ENCODE measurements around the gene KCNJ12. TPM values are rescaled to one million over a fixed set of nuclear protein-coding genes. Genes with fewer than 3 reads are reported as not detected.

Gene KCNJ12
- total RNA-seq, 1 donor from 2014 or later, result 2.2 TPM

DNA sequence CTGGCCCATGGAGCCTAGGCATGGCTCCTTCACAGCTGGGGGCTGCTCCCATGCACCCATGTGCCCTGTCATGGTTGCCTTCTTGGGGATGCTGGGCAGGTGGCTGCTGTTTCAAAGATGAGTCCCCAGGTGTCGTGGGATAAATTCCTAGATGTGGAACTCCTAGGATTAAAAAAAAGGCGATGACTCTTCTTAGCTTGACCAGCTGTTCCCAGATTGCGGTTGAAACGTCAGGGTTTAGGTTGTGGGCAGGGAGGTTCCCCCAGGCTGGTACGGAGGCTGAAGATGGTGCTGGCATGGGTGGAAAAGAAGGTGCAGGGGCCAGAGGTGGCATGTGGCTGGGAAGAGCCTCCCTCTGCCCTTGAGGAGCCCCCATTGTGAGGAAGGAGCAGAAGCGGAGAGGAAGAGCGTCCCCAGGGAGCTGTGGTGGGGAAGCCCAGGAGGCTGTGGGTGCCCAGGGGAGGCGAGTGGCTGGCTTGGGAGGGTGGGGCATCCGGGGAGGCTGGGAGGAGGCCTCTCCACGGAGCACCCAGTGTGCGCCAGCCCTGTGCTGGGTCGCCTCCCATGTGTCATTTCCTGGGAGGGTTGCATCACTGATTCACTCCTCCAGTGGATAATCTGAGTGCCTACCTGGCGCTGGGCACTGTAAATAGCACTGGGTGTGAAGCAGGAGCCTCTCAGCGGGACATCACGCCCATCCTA is 7.5 kb upstream of the KCNJ12 start:
- H3K4me1 ChIP-seq, result no peaks in the 10 kb centered on the region
- no peak overlapping the region for H3K4me3 ChIP-seq
- H3K36me3 ChIP-seq, result no peaks in the 10 kb centered on the region
- no peaks in the 10 kb centered on the region for H3K27me3 ChIP-seq
- intact Hi-C loops (cut with DNase I), result no loop called here
- H3K9me3 ChIP-seq, result no peaks in the 10 kb centered on the region
- H3K27ac ChIP-seq, result no peak overlapping the region
- TF ChIP-seq, protein P1, sequence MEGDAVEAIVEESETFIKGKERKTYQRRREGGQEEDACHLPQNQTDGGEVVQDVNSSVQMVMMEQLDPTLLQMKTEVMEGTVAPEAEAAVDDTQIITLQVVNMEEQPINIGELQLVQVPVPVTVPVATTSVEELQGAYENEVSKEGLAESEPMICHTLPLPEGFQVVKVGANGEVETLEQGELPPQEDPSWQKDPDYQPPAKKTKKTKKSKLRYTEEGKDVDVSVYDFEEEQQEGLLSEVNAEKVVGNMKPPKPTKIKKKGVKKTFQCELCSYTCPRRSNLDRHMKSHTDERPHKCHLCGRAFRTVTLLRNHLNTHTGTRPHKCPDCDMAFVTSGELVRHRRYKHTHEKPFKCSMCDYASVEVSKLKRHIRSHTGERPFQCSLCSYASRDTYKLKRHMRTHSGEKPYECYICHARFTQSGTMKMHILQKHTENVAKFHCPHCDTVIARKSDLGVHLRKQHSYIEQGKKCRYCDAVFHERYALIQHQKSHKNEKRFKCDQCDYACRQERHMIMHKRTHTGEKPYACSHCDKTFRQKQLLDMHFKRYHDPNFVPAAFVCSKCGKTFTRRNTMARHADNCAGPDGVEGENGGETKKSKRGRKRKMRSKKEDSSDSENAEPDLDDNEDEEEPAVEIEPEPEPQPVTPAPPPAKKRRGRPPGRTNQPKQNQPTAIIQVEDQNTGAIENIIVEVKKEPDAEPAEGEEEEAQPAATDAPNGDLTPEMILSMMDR (IDR thresholded peaks at IDR 0.05), result no peak
- TF ChIP-seq POLR2A (IDR thresholded peaks at IDR 0.05) (no peak), POLR2AphosphoS5 (IDR thresholded peaks at IDR 0.05; ENCODE audit: insufficient read depth in 1 of 2, low read depth in 1 of 2) (no peak)
- no peak for DNase-seq (ENCODE audit: extremely low spot score in 2 of 2)

DNA sequence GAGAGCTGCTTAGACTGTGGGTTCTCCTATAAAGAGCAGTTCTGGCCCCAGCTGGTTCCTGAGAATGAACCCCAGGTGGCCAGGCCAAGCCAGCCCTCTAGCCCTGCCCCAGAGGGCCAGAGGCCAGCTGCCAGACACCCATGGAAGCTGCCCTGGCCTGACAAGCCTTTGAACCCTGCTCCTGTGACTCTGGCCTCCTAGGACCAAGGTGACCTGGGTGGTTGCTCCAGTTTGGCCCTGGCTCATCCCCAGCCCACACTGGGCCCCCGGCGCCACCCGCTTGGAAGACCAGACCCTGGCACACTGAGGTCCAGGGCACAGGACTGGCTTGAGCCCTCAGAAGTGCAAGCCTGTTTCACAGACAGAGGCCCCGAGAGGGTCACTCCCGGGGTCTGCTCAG is 6.8 kb upstream of the KCNJ12 start:
- Histone ChIP-seq H3K27ac (no peak overlapping the region), H3K4me3 (no peak overlapping the region), H3K9me3 (no peaks in the 10 kb centered on the region), H3K36me3 (no peaks in the 10 kb centered on the region), H3K4me1 (no peaks in the 10 kb centered on the region), H3K27me3 (no peaks in the 10 kb centered on the region)
- TF ChIP-seq, protein P1 (IDR thresholded peaks at IDR 0.05), result no peak
- TF ChIP-seq POLR2AphosphoS5 (IDR thresholded peaks at IDR 0.05; ENCODE audit: insufficient read depth in 1 of 2, low read depth in 1 of 2) (no peak), POLR2A (IDR thresholded peaks at IDR 0.05) (no peak)
- no peak for DNase-seq (ENCODE audit: extremely low spot score in 2 of 2)
- intact Hi-C loops (cut with DNase I), result no loop called here

DNA sequence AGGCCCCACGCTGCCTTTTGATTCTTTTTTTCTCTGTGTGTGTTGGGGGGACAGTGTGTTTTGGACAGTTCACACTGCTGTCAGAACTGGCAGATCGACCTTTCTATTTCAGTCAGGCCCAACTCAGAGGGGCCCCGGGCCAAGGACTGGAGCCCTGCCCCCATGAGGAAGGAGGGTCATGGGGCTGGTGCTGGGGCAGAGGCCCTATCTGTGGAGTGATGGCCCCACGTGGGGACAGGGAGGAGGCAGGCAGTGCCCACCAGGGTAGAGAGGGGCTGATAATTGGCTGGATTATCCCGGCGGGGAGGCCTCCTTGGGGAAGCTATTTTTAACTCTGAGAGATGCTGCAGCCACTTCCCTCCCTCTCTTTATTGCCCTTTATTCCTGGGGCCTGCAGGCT is 5.7 kb upstream of the KCNJ12 start:
- Histone ChIP-seq H3K27me3 (no peaks in the 10 kb centered on the region), H3K27ac (no peak overlapping the region), H3K4me1 (no peaks in the 10 kb centered on the region), H3K9me3 (no peaks in the 10 kb centered on the region), H3K4me3 (no peak overlapping the region), H3K36me3 (no peaks in the 10 kb centered on the region)
- intact Hi-C loops (cut with DNase I), result no loop called here
- no peak for DNase-seq (ENCODE audit: extremely low spot score in 2 of 2)
- TF ChIP-seq, protein P1 (IDR thresholded peaks at IDR 0.05), result no peak
- TF ChIP-seq POLR2AphosphoS5 (IDR thresholded peaks at IDR 0.05; ENCODE audit: insufficient read depth in 1 of 2, low read depth in 1 of 2) (no peak), POLR2A (IDR thresholded peaks at IDR 0.05) (no peak)

DNA sequence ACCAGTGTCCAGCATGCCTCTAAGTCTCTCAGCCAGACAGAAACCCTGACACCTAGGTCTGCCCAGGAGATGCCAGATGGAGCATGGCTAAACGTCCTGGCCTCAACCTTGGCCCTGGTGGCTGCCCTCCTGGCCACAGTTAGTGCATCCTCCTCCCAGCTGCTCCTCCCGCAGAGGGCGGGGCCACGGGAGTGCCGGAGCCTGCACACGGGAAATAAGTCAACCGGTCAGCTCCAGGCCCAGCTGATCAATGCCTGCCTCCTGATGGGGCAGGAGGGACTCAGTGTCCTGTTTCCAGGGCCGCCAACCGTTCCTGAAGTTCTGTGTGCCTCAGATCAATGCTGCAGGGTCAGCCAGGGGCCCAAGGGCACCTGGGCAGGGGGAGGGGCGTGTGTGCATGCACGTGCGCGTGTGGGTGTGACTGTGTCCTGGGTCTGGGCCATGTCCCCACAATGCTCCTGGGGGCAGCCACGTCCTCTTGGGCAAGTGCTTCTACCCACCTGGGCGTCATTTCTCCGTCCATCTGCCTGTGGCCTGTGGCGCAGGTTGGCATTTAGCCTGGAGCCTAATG is 4.6 kb upstream of the KCNJ12 start:
- DNase-seq (ENCODE audit: extremely low spot score in 2 of 2), result no peak
- no peaks in the 10 kb centered on the region for H3K4me1 ChIP-seq
- intact Hi-C loops (cut with DNase I), result no loop called here
- no peak overlapping the region for H3K27ac ChIP-seq
- no peaks in the 10 kb centered on the region for H3K9me3 ChIP-seq
- no peak for TF ChIP-seq POLR2A (IDR thresholded peaks at IDR 0.05)
- TF ChIP-seq, protein P1 (IDR thresholded peaks at IDR 0.05), result no peak
- TF ChIP-seq POLR2AphosphoS5 (IDR thresholded peaks at IDR 0.05; ENCODE audit: insufficient read depth in 1 of 2, low read depth in 1 of 2), result no peak
- H3K27me3 ChIP-seq, result no peaks in the 10 kb centered on the region
- H3K4me3 ChIP-seq, result no peak overlapping the region
- no peaks in the 10 kb centered on the region for H3K36me3 ChIP-seq

DNA sequence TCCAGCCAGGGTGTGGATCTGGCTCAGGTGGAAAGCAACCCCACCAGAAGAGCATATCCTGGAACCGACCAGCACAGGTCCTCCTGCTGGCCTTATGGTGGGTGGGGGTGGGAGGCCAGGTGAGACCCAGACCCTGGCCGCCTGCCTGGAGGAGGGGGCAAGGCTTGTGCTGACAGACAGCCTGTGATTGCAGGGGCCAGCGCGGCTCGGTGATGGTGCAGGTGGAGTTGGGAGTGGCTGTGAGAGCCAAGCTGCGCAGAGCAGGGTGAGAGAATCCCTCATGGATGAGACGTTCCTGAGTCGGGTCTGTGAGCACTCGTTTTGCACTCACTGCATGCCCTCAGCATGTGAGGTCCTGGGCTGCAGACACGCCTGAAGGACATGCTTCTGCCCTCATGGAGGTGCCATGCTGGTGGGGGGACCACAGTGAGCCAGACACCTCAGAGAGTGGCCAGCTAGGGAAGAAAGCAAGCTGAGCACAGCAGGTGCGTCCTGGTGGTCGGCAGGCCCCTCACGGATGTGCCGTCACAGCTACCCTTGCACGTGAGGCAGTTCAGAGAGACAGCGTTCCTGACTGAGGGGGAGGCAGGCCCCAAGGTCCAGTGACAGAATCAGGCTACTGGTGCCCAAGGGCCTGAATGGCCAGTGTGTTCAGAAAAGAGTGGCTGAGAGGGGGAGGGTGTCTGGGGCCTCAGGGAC is 3.8 kb upstream of the KCNJ12 start:
- H3K9me3 ChIP-seq, result no peaks in the 10 kb centered on the region

More for the DNA sequence above, 3.8 kb upstream of the KCNJ12 start:
- H3K4me1 ChIP-seq, result peaks cover 6% of the 10 kb centered on the region
- TF ChIP-seq POLR2A (IDR thresholded peaks at IDR 0.05) (no peak), POLR2AphosphoS5 (IDR thresholded peaks at IDR 0.05; ENCODE audit: insufficient read depth in 1 of 2, low read depth in 1 of 2) (no peak)
- TF ChIP-seq, protein P1 (IDR thresholded peaks at IDR 0.05), result no peak
- no peak for DNase-seq (ENCODE audit: extremely low spot score in 2 of 2)
- intact Hi-C loops (cut with DNase I), result no loop called here
- H3K4me3 ChIP-seq, result no peak overlapping the region
- H3K27me3 ChIP-seq, result no peaks in the 10 kb centered on the region
- no peaks in the 10 kb centered on the region for H3K36me3 ChIP-seq
- no peak overlapping the region for H3K27ac ChIP-seq
